HepG2 (cell line): ENCODE measurements around the gene FGFR3. TPM values are rescaled to one million over a fixed set of nuclear protein-coding genes. Genes with fewer than 3 reads are reported as not detected.

Experiments used
- ELF3 ChIP-seq: IDR thresholded peaks from 2 replicates; pipeline ENCODE4 v1.6.1; 2016; ENCODE audit warnings: missing genetic modification reagents, missing compliant biosample characterization
- FOXM1 ChIP-seq: sonication (generic); formaldehyde crosslinking; IDR thresholded peaks from 2 replicates; pipeline ENCODE4 v1.5.0; 2020; ENCODE audit warnings: missing genetic modification reagents
- GATAD2A ChIP-seq: IDR thresholded peaks from 2 replicates; pipeline ENCODE4 v1.6.1; 2016
- GZF1 ChIP-seq: sonication (generic); formaldehyde crosslinking; IDR thresholded peaks from 2 replicates; pipeline ENCODE4 v1.5.1; 2020; ENCODE audit warnings: mild to moderate bottlenecking, missing genetic modification reagents
- HHEX ChIP-seq: IDR thresholded peaks from 2 replicates; pipeline ENCODE4 v1.6.1; 2016; ENCODE audit warnings: control low read depth
- HNF4A ChIP-seq: sonication (generic); formaldehyde crosslinking; IDR thresholded peaks from 2 replicates; pipeline ENCODE4 v1.4.0; 2020; ENCODE audit warnings: missing genetic modification reagents
- KDM3A ChIP-seq: IDR thresholded peaks from 2 replicates; pipeline ENCODE4 v1.6.1; 2018; ENCODE audit warnings: low read depth, missing compliant biosample characterization
- KLF13 ChIP-seq: sonication (generic); formaldehyde crosslinking; IDR thresholded peaks from 2 replicates; pipeline ENCODE4 v1.4.0; 2020; ENCODE audit warnings: mild to moderate bottlenecking, missing genetic modification reagents
- KLF9 ChIP-seq: IDR thresholded peaks from 2 replicates; pipeline ENCODE4 v1.6.1; 2016; ENCODE audit warnings: low read depth
- MYNN ChIP-seq: sonication (generic); formaldehyde crosslinking; IDR thresholded peaks from 2 replicates; pipeline ENCODE4 v1.4.0; 2020; ENCODE audit warnings: mild to moderate bottlenecking, low read depth, missing genetic modification reagents
- RFX5 ChIP-seq: IDR thresholded peaks from 2 replicates; pipeline ENCODE4 v1.6.1; 2011; ENCODE audit warnings: low read depth, low read length, improper control_type of control experiment
- RXRA ChIP-seq: sonication (generic); formaldehyde crosslinking; IDR thresholded peaks from 2 replicates; pipeline ENCODE4 v1.5.1; 2020; ENCODE audit warnings: missing genetic modification reagents
- SRSF1 ChIP-seq: fragments of 200-400 bp; formaldehyde crosslinking; optimal IDR thresholded peaks from 2 replicates; pipeline ENCODE3; 2017; ENCODE audit warnings: mild to moderate bottlenecking, low read depth, low read length, moderate library complexity
- SRY ChIP-seq: sonication (generic); formaldehyde crosslinking; IDR thresholded peaks from 2 replicates; pipeline ENCODE4 v1.8.0; 2022; ENCODE audit warnings: mild to moderate bottlenecking, missing genetic modification reagents
- TMF1 ChIP-seq: sonication (generic); formaldehyde crosslinking; IDR thresholded peaks from 2 replicates; pipeline ENCODE4 v1.8.1; 2022; ENCODE audit warnings: low read depth, missing genetic modification reagents
- ZEB1 ChIP-seq: IDR thresholded peaks from 2 replicates; pipeline ENCODE4 v1.6.1; 2012; ENCODE audit warnings: mild to moderate bottlenecking, low read depth, inconsistent platforms; ENCODE audit not compliant: insufficient replicate concordance
- ZFP36 ChIP-seq: fragments of 150-350 bp; IDR thresholded peaks from 2 replicates; pipeline ENCODE4 v1.6.1; 2018; ENCODE audit warnings: borderline replicate concordance, low read length, low read depth; ENCODE audit not compliant: partially characterized antibody
- ZNF160 ChIP-seq: sonication (generic); formaldehyde crosslinking; IDR thresholded peaks from 2 replicates; pipeline ENCODE4 v1.8.0; 2022; ENCODE audit warnings: mild to moderate bottlenecking, inconsistent platforms, missing genetic modification reagents
- ZNF333 ChIP-seq: sonication (generic); formaldehyde crosslinking; IDR thresholded peaks from 2 replicates; pipeline ENCODE4 v1.4.0; 2020; ENCODE audit warnings: mild to moderate bottlenecking, missing genetic modification reagents, borderline replicate concordance
- ZNF354B ChIP-seq: sonication (generic); formaldehyde crosslinking; IDR thresholded peaks from 2 replicates; pipeline ENCODE4 v1.8.0; 2022; ENCODE audit warnings: mild to moderate bottlenecking, missing genetic modification reagents
- ZNF367 ChIP-seq: sonication (generic); formaldehyde crosslinking; IDR thresholded peaks from 2 replicates; pipeline ENCODE4 v1.4.0; 2020; ENCODE audit warnings: missing genetic modification reagents, borderline replicate concordance
- ZNF451 ChIP-seq: sonication (generic); formaldehyde crosslinking; IDR thresholded peaks from 2 replicates; pipeline ENCODE4 v1.5.0; 2020; ENCODE audit warnings: mild to moderate bottlenecking, missing genetic modification reagents
- ZNF484 ChIP-seq: sonication (generic); formaldehyde crosslinking; IDR thresholded peaks from 2 replicates; pipeline ENCODE4 v1.5.1; 2020; ENCODE audit warnings: mild to moderate bottlenecking, low read depth, missing genetic modification reagents, borderline replicate concordance
- ZNF766 ChIP-seq: sonication (generic); formaldehyde crosslinking; IDR thresholded peaks from 2 replicates; pipeline ENCODE4 v1.5.0; 2020; ENCODE audit warnings: missing genetic modification reagents, borderline replicate concordance
- ZNF775 ChIP-seq: sonication (generic); formaldehyde crosslinking; IDR thresholded peaks from 2 replicates; pipeline ENCODE4 v1.4.0; 2020; ENCODE audit warnings: missing genetic modification reagents, mild to moderate bottlenecking, moderate library complexity, borderline replicate concordance
- ZSCAN21 ChIP-seq: sonication (generic); formaldehyde crosslinking; IDR thresholded peaks from 2 replicates; pipeline ENCODE4 v1.8.0; 2022; ENCODE audit warnings: mild to moderate bottlenecking, missing genetic modification reagents, moderate library complexity, borderline replicate concordance
- polyA plus RNA-seq, 8 experiments: library from polyadenylated mRNA; depleted of rRNA in 3 of 8; stranded (reverse) in 7 of 8; unstranded in 1 of 8; fragments of >200 nt; fragmentation: Illumina TruSeq in 4 of 8; extraction: Trizol in 4 of 8; gene quantifications; 2 replicates each; pipeline versions ENCODE4 v1.2.1 to v1.2.3, GENCODE V29; 2011 to 2016; ENCODE audit warnings: low read depth in 4 of 8, missing spikeins in 1 of 8, mixed read lengths in 1 of 8; ENCODE audit not compliant: insufficient read depth in 1 of 8
- total RNA-seq, 5 experiments: library from RNA; depleted of rRNA; stranded (reverse); fragments of >200 nt; fragmentation: Illumina TruSeq; extraction: Trizol; gene quantifications; 2 replicates each; pipeline ENCODE4 v1.2.3, GENCODE V29; 2016; ENCODE audit warnings: low read depth in 1 of 5
- TF ChIP-seq, protein P1 (sequence below): IDR thresholded peaks from 2 replicates; pipeline ENCODE4 v1.6.1; 2016; ENCODE audit warnings: low read depth
- TF ChIP-seq, protein P2 (sequence below): sonication (generic); formaldehyde crosslinking; IDR thresholded peaks from 2 replicates; pipeline ENCODE4 v1.5.0; 2020; ENCODE audit warnings: missing genetic modification reagents
- TF ChIP-seq, protein P3 (sequence below): sonication (generic); formaldehyde crosslinking; IDR thresholded peaks from 2 replicates; pipeline ENCODE4 v1.4.0; 2020; ENCODE audit warnings: low read depth, mild to moderate bottlenecking, missing genetic modification reagents

FGFR3 gene
- total and polyA plus RNA-seq, 2 of the 13 experiments (the other 11 are each of a cell fraction or from before 2014, with no cell fraction given): 103 to 109 TPM

DNA sequence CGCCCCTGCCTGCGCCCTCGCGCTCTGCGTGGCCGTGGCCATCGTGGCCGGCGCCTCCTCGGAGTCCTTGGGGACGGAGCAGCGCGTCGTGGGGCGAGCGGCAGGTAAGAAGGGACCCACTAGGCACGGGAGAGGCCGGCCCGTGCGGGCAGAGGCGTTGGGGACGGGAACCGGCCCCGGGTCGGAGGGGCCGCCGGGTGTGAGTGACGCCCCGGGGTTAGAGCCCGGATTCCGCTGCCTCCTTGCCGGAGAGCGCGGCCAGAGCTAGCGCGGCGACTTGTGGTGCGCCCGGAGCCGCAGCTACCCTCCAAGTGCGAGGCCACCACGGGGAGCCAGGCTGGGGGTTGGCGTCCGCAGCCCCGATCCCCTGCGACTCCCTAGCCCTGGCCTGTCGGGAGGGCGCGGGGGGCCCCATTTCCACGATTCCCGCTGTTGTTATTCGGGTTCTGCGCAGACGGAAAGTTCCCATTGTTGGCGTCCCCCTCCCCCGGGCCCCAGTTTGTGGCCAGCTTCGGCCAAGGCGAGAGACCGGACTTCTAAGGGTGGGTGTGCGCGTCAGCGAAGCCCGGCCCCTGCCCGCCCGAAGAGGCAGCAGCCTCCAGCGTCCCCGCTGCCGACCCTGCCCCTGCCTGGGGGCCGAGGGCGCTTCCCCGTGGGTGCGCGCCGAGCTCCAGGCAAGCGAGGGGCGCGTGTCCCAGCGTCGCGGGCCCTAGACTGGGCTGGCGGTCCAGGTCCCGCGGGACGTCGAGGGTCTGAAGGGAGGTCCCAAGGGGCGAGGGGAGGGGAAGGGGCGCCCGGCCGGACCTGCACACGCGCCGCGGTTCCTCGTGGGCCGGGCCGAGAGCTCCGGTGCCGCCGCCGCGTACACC is 1.1 kb downstream of the FGFR3 start (continued):
- TF ChIP-seq ZEB1 (no peak), HHEX (CRISPR knock-in tag) (no peak), HNF4A (CRISPR knock-in tag) (no peak), ZNF775 (CRISPR knock-in tag) (no peak), ZNF160 (CRISPR knock-in tag) (no peak), ZNF354B (no peak), ZNF766 (CRISPR knock-in tag) (no peak), ZFP36 (no peak), GATAD2A (no peak), ZNF451 (CRISPR knock-in tag) (no peak), ZSCAN21 (CRISPR knock-in tag) (no peak), ZNF367 (CRISPR knock-in tag) (no peak), ZNF484 (CRISPR knock-in tag) (no peak), KLF9 (CRISPR knock-in tag) (no peak), RFX5 (no peak), RXRA (CRISPR knock-in tag) (no peak), TMF1 (CRISPR knock-in tag) (peak; percentile 28; the same call in 1 of the 2 replicates), SRSF1 (no peak), MYNN (CRISPR knock-in tag) (no peak), KLF13 (no peak), ZNF333 (CRISPR knock-in tag) (peak; percentile 78; the same call in 1 of the 2 replicates), GZF1 (CRISPR knock-in tag) (no peak), KDM3A (0 out of 2 replicates have a peak, but pooled peaks have one; percentile 29), ELF3 (0 out of 2 replicates have a peak, but pooled peaks have one; percentile 9), FOXM1 (CRISPR knock-in tag) (no peak), SRY (CRISPR knock-in tag) (0 out of 2 replicates have a peak, but pooled peaks have one; percentile 32)
- TF ChIP-seq, protein P1, sequence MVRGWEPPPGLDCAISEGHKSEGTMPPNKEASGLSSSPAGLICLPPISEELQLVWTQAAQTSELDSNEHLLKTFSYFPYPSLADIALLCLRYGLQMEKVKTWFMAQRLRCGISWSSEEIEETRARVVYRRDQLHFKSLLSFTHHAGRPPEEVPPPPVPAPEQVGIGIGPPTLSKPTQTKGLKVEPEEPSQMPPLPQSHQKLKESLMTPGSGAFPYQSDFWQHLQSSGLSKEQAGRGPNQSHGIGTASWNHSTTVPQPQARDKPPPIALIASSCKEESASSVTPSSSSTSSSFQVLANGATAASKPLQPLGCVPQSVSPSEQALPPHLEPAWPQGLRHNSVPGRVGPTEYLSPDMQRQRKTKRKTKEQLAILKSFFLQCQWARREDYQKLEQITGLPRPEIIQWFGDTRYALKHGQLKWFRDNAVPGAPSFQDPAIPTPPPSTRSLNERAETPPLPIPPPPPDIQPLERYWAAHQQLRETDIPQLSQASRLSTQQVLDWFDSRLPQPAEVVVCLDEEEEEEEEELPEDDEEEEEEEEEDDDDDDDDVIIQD (CRISPR knock-in tag): no peak
- TF ChIP-seq, protein P2, sequence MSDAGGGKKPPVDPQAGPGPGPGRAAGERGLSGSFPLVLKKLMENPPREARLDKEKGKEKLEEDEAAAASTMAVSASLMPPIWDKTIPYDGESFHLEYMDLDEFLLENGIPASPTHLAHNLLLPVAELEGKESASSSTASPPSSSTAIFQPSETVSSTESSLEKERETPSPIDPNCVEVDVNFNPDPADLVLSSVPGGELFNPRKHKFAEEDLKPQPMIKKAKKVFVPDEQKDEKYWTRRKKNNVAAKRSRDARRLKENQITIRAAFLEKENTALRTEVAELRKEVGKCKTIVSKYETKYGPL (CRISPR knock-in tag): no peak
- TF ChIP-seq, protein P3, sequence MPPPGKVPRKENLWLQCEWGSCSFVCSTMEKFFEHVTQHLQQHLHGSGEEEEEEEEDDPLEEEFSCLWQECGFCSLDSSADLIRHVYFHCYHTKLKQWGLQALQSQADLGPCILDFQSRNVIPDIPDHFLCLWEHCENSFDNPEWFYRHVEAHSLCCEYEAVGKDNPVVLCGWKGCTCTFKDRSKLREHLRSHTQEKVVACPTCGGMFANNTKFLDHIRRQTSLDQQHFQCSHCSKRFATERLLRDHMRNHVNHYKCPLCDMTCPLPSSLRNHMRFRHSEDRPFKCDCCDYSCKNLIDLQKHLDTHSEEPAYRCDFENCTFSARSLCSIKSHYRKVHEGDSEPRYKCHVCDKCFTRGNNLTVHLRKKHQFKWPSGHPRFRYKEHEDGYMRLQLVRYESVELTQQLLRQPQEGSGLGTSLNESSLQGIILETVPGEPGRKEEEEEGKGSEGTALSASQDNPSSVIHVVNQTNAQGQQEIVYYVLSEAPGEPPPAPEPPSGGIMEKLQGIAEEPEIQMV: no peak
